Measurements from ENCODE around the gene STEAP1B. TPM values are rescaled to one million over a fixed set of nuclear protein-coding genes. Genes with fewer than 3 reads are reported as not detected.

STEAP1B gene
- total RNA-seq, 1 experiment from 2014 or later, result 3.2 TPM

DNA sequence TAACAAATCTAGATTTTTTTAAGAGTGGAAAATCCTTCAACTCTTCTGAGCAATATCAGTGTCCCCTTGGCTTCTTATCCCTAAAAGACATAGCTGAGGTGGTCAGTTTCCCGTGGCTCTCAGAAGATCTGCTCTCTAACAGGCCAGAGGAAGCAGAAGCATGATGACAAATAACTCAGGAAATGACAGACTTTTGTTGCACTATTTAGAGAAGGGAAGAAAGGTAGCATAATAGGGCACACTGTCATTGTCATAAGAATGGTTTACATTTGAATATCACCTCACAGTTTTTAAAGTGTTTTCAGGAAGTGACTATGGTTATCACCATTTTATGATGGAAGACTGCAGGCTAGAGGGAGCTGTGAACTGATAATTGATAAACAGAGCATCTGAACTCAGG is 109.5 kb downstream of the STEAP1B start:
- Histone ChIP-seq H3K14ac (ENCODE audit: insufficient read depth, low read length) (no peak overlapping the region), H4K20me1 (ENCODE audit: control insufficient read depth, insufficient read depth, insufficient read length) (no peaks in the 10 kb centered on the region), H2BK20ac (ENCODE audit: low read depth, low read length, poor library complexity, severe bottlenecking) (no peak overlapping the region), H2BK5ac (ENCODE audit: insufficient read length, low read length) (no peak overlapping the region), H3K27ac (ENCODE audit: insufficient read length, low read depth, low read length) (no peak overlapping the region), H3T11ph (ENCODE audit: low read length) (no peak overlapping the region), H2BK120ac (ENCODE audit: low read depth, low read length, poor library complexity, severe bottlenecking) (no peak overlapping the region), H4K91ac (ENCODE audit: insufficient read length, low read depth, low read length) (no peak overlapping the region), H3K56ac (ENCODE audit: insufficient read length, low read depth, low read length) (no peak overlapping the region), H3K9ac (ENCODE audit: extremely low read depth, insufficient read length, low read length) (no peak overlapping the region), H3K79me2 (ENCODE audit: insufficient read depth, low read length) (no peaks in the 10 kb centered on the region), H3K27me3 (ENCODE audit: insufficient read depth, low read length) (no peaks in the 10 kb centered on the region), H3K4ac (ENCODE audit: low read depth, low read length) (no peak overlapping the region), H2BK15ac (ENCODE audit: low read depth, low read length) (no peak overlapping the region), H3K23me2 (ENCODE audit: insufficient read length, low read depth, low read length, poor library complexity, severe bottlenecking) (no peaks in the 10 kb centered on the region), H2AK5ac (ENCODE audit: insufficient read length, low read length) (no peak overlapping the region), H4K5ac (ENCODE audit: insufficient read length, low read depth, low read length) (no peak overlapping the region), H4K8ac (replicated peaks; ENCODE audit: insufficient read length, low read depth, low read length) (no peak overlapping the region), H3K9me3 (ENCODE audit: control insufficient read depth, low read depth, low read length) (no peaks in the 10 kb centered on the region), H2BK12ac (ENCODE audit: insufficient read length, low read depth, low read length) (no peak overlapping the region), H3K23ac (ENCODE audit: insufficient read length, low read depth, low read length) (no peak overlapping the region), H2AFZ (ENCODE audit: low read length) (no peak overlapping the region), H3K79me1 (ENCODE audit: insufficient read depth, low read depth, low read length, poor library complexity, severe bottlenecking) (no peaks in the 10 kb centered on the region), H3K4me1 (ENCODE audit: insufficient read depth, low read length) (no peaks in the 10 kb centered on the region), H3K4me2 (ENCODE audit: insufficient read depth, insufficient read length, low read length) (no peak overlapping the region), H3K18ac (ENCODE audit: insufficient read length, low read depth, low read length) (no peak overlapping the region)
- TF ChIP-seq, protein P1, sequence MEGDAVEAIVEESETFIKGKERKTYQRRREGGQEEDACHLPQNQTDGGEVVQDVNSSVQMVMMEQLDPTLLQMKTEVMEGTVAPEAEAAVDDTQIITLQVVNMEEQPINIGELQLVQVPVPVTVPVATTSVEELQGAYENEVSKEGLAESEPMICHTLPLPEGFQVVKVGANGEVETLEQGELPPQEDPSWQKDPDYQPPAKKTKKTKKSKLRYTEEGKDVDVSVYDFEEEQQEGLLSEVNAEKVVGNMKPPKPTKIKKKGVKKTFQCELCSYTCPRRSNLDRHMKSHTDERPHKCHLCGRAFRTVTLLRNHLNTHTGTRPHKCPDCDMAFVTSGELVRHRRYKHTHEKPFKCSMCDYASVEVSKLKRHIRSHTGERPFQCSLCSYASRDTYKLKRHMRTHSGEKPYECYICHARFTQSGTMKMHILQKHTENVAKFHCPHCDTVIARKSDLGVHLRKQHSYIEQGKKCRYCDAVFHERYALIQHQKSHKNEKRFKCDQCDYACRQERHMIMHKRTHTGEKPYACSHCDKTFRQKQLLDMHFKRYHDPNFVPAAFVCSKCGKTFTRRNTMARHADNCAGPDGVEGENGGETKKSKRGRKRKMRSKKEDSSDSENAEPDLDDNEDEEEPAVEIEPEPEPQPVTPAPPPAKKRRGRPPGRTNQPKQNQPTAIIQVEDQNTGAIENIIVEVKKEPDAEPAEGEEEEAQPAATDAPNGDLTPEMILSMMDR (conservative IDR thresholded peaks at IDR 0.05), result no peak
- no peaks in the 10 kb centered on the region for H3K9me3 Mint-ChIP-seq
- H3K27me3 Mint-ChIP-seq (ENCODE audit: low read depth), result no peaks in the 10 kb centered on the region
- DNase-seq, result no peak
- H3K4me1 Mint-ChIP-seq, result peaks cover 13 to 15% of the 10 kb centered on the region in 2 experiments
- no peak overlapping the region; a peak in 1 of 7 replicates for H3K27ac Mint-ChIP-seq
- no peak overlapping the region for H3K4me3 Mint-ChIP-seq
- whole genome bisulfite sequencing (ENCODE audit: extremely low coverage, insufficient read length, low lambda C conversion rate), result no CpG with 5 or more reads among the region's 1 CpG
- H3K36me3 Mint-ChIP-seq (ENCODE audit: insufficient read depth in 1 of 3, low read depth in 3 of 3), result no peaks in the 10 kb centered on the region
